ENCODE measurements around the gene COIL.

COIL gene

DNA sequence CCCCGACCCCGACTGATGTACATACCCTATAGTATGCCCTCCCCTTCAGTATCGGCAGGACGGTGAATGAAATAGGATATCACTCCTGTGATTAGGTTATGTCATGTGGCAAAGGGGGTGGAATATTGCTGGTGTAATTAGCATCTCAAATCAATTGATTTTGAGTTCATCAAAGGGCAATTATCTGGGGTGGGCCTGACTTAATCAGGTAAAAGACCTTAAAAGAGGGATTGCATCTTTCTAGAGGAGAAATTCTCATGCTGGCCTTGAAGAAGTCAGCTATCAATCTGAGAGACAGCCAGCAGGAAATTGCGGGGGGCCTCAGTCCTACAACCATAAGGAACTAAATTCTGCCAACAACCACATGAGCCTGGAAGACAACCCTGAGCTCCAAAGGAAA, 57.3 kb downstream of the COIL start:
- DNase-seq (ENCODE audit: low read depth) = no peak

- DNase-seq (ENCODE audit: low read depth) = peak; percentile 79
These were observed 58.5 kb downstream of the COIL start for GRCh38 chr17:56902348-56902747.

- DNase-seq (ENCODE audit: low read depth) = no peak
These were observed 61.4 kb downstream of the COIL start for GRCh38 chr17:56899403-56899802.

- DNase-seq (ENCODE audit: low read depth) = no peak
These were observed 62.0 kb downstream of the COIL start for GRCh38 chr17:56898874-56899273.

DNA sequence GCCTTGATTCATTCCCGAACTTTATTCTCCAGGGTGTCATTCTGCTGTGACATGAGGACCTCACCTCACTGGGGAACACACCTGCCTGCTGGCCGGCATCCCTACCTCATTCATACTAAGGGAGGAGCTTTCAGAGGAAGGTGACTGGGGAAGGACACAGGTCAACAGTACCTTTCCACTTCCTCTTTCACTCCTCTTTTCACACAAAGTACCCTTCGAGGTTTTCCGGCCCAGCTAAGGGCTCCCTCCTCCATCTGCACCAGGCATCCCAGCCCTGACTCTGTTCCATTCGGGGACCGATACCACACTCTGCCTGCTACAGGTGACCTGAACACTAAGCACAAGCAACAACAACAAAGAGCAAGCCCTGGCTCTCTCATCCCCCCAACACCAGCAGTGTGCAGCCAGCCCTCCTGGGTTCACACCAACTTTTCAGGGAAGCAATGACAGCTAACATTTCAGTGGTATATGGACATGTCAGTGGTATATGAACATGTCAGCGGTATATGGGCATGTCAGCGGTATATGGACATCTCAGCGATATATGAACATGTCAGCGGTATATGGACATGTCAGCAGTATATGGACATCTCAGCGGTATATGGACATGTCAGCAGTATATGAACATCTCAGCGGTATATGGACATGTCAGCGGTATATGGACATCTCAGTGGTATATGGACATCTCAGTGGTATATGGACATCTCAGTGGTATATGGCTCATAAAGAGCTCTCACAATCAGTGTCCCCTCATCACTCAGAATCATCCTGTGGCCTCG, 63.0 kb downstream of the COIL start:
- no peak for DNase-seq (ENCODE audit: low read depth)

GRCh38 chr17:56896968-56897359, 63.9 kb downstream of the COIL start:
- DNase-seq (ENCODE audit: low read depth) = no peak

DNA sequence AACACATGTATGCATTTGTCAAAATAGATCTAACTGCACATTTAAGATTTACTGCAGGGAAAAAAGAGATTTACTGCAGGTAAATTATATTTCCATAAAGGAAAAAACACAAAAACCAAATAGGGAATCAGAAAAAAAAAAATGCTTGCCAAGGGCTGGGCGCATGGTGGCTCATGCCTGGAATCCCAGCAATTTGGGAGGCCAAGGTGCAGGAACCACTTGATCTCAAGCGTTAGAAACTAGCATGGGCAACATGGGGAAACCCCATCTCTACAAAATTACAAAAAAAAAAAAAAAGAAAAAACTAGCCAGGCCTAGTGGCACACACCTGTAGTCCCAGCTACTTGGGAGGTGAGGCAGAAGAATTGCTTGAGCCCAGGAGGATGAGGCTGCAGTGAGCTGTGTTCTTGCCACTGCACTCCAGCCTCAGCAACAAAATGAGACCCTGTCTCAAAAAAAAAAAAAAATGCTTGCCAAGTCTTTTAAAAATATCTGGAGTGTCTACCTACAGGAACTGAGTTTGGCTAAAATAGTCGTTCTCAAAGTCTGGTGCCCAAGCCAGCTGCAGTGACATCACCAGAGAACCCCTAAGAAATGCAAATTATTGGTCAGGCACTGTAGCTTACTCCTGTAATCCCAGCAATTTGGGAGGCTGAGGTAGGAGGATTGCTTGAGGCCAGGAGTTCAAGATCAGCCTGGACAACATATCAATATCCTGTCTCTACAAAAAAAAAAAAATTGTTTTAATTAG, 64.5 kb downstream of the COIL start:
- no peak for DNase-seq (ENCODE audit: low read depth)

GRCh38 chr17:56894859-56895455, 65.9 kb downstream of the COIL start:
- no peak for DNase-seq (ENCODE audit: low read depth)

DNA sequence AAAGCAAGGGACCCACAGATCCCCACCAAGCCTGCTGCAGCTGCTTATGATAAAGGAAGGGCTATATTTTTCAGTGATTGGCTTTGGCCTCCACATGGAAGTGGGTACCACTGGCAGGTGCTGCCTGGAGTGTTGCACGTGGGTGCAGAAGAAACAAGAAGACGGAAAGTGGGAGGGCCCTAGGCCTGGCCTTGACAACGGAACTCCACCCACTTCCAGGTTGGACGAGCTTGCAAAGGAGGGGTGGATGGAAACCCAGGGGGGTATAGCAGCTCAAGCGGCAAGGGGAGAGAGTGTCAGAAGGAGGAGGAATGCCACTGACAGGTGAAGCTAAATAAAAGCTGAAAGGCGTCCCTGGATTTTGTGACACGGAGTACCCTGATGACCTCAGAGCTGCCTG, 67.3 kb downstream of the COIL start:
- DNase-seq (ENCODE audit: low read depth) = no peak

DNA sequence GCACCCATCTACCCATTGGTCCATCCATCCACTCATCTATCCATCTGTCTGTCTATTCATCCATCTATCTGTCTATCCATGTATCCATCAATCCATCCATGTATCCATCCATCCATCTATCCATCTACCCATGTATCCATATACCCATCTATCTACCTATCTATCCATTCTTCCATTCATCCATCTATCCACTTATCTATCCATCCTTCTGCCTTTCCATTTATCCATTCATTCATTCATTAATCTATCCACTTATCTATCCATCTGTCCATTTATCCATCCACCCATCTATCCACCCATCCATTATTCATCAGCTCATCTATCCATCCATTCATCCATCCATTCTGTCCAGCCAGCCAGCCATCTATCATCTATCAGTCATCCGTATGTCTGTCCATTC, 68.5 kb downstream of the COIL start:
- DNase-seq (ENCODE audit: low read depth) = no peak

DNA sequence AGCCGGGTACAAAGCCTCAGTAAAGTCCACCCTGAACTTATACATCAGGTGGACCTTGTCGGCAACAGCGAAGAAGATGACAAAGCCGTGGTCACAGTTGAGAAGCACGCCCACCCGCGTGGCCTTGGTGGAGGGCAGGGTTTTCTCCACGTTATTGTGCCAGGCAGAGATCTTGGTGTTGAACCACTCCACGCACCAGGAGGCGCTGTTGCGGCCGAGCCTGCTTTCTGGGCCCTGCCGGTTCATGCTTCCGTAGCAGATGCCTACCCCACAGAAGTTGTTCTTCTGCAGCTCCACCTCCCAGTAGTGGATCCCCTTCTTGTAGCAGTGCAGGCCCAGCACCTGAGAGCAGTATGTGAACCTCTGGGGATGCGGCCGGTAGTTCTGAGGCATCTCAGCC, 69.1 kb downstream of the COIL start:
- DNase-seq (ENCODE audit: low read depth) = no peak

DNA sequence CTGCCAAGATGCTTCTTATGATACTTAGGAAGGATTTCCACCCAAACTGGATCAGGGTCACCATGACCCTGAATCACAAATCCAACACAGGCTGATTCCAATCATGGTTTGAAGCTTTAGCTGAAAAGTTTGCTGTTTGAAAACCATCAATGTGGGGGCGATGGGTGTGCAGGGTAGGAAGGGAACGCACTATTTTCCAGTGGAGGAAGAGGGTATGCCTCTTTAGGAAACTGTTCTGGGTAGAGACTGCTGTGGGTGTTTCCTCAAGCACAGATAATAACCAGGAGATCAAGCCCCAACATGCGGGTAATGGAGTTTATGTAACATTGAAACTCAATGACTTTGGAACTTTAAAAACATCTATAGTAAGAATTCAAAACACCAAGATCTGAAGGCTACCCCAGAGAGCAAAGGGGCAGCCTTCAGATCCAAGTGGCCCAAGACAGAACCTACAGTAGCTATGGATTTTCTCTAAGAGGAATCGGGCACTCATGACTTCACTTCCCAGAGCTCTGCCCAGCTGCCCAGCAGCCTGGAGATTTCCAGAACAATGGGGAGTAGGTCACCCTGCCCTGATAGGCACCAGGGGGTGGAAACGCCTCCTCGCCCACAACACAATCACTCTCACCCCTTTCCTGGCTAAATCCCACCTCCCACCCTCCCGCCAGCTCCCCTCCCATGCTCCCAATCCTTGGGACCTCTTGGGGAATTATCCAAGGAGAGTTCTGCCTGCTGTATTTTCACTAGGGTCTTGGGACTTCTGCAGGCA, 69.8 kb downstream of the COIL start:
- no peak for DNase-seq (ENCODE audit: low read depth)

- no peak for DNase-seq (ENCODE audit: low read depth)
These were observed 70.5 kb downstream of the COIL start for GRCh38 chr17:56890390-56890789.

All from HS-27A (cell line).